Stimulated activated CD4-positive, alpha-beta T cell treated with anti-CD3 and anti-CD28 coated beads, Interleukin-12 subunit alpha, Interleukin-12 subunit beta, amount 100 ng/mL, for 48 hours (primary cell): Measurements from ENCODE around the gene TSPAN17.
"Not testable (repeated sequence)": the region's sequence is repeated elsewhere in the genome, so short reads cannot be mapped to it uniquely, and the experiment has no call there.

ENCODE experiments used
- DNase-seq, 3 donors: peaks; one replicate each; pipeline ENCODE4 v3.0.0-alpha.2; 2020; ENCODE audit warnings: low read depth in 2 of 3, low spot score in 1 of 3

The TSPAN17 gene

GRCh38 chr5:176647030-176647842 lies at the start of gene TSPAN17:
Gene TSPAN17, plus strand, starts transcription at chr5:176647484. Its CDS starts 132 bp downstream, at chr5:176647616.
- DNase-seq: peak; percentile 99 to 100 (median 100)

- not testable (repeated sequence) for DNase-seq
These were observed 47.4 kb upstream of the TSPAN17 start for GRCh38 chr5:176599749-176600430.

GRCh38 chr5:176601901-176602482 lies 45.3 kb upstream of the TSPAN17 start:
- no peak for DNase-seq

GRCh38 chr5:176603091-176603490 lies 44.2 kb upstream of the TSPAN17 start:
- DNase-seq: no peak

GRCh38 chr5:176606032-176606431 lies 41.3 kb upstream of the TSPAN17 start:
- no peak for DNase-seq

GRCh38 chr5:176606875-176607274 lies 40.4 kb upstream of the TSPAN17 start:
- no peak for DNase-seq

GRCh38 chr5:176608142-176608705 lies 39.1 kb upstream of the TSPAN17 start:
- no peak for DNase-seq

- no peak for DNase-seq
These were observed 38.2 kb upstream of the TSPAN17 start for GRCh38 chr5:176608937-176609723.

GRCh38 chr5:176609724-176610434 lies 37.4 kb upstream of the TSPAN17 start, which contains the start of gene GPRIN1:
Gene GPRIN1, minus strand, starts transcription at chr5:176610156. Its CDS starts 10,322 bp downstream, at chr5:176599834.
- peak in 1 of 3 donors; percentile 69 for DNase-seq

- no peak for DNase-seq
These were observed 36.9 kb upstream of the TSPAN17 start for GRCh38 chr5:176610435-176610773.

GRCh38 chr5:176611435-176611834 lies 35.8 kb upstream of the TSPAN17 start:
- DNase-seq: peak; percentile 25 to 54 (median 49)

GRCh38 chr5:176612008-176612407 lies 35.3 kb upstream of the TSPAN17 start:
- DNase-seq: no peak

GRCh38 chr5:176612855-176613254 lies 34.4 kb upstream of the TSPAN17 start:
- no peak for DNase-seq

GRCh38 chr5:176614805-176615478 lies 32.3 kb upstream of the TSPAN17 start:
- no peak for DNase-seq

GRCh38 chr5:176616511-176616910 lies 30.8 kb upstream of the TSPAN17 start:
- DNase-seq: no peak

GRCh38 chr5:176618783-176619182 lies 28.5 kb upstream of the TSPAN17 start:
- DNase-seq: no peak

GRCh38 chr5:176619203-176619568 lies 28.1 kb upstream of the TSPAN17 start:
- DNase-seq: peak; percentile 76 to 79 (median 77)

- DNase-seq: no peak
These were observed 27.5 kb upstream of the TSPAN17 start for GRCh38 chr5:176619569-176620332.
